ENCODE results near the gene LPP. TPM values are rescaled to one million over a fixed set of nuclear protein-coding genes. Genes with fewer than 3 reads are reported as not detected.

Gene LPP
- total and polyA plus RNA-seq, 2 of the 13 experiments (the other 11 are each of a cell fraction or from before 2014, with no cell fraction given), result 19.2 to 29.9 TPM

GRCh38 chr3:188241072-188241471 is 87.1 kb downstream of the LPP start (continued):
- TF ChIP-seq, protein P1, sequence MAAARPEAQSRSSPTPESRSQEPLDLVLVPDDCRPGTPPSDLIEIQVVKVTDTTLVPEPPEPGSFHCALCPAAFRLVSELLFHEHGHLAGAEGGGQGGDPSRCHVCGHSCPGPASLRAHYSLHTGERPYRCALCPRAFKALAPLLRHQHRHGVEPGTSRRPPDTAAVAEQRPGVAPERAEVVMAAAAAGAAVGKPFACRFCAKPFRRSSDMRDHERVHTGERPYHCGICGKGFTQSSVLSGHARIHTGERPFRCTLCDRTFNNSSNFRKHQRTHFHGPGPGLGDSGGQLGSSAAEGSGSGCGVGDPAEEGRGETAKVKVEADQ (CRISPR knock-in tag; IDR thresholded peaks at IDR 0.05; ENCODE audit: borderline replicate concordance), result no peak
- TF ChIP-seq ZBTB40 (IDR thresholded peaks at IDR 0.05), result no peak
- TF ChIP-seq ZBTB40 (CRISPR knock-in tag; IDR thresholded peaks at IDR 0.05), result no peak
- TF ChIP-seq ZBTB3 (CRISPR knock-in tag; IDR thresholded peaks at IDR 0.05; ENCODE audit: borderline replicate concordance, low read depth), result no peak
